NCI-H146 treated with DMSO at 0.1 percent for 48 hours (cell line): ENCODE data around the gene KLHDC3.
"Not testable (repeated sequence)": the region's sequence is repeated elsewhere in the genome, so short reads cannot be mapped to it uniquely, and the experiment has no call there.

ENCODE experiments used
- DNase-seq: peaks from one replicate; lab custom pipeline; 2025; ENCODE audit not compliant: unreplicated experiment; lab: John Stamatoyannopoulos, UW

KLHDC3 gene

GRCh38 chr6:43026365-43026764, 12.3 kb downstream of the KLHDC3 start:
- no peak for DNase-seq

DNA sequence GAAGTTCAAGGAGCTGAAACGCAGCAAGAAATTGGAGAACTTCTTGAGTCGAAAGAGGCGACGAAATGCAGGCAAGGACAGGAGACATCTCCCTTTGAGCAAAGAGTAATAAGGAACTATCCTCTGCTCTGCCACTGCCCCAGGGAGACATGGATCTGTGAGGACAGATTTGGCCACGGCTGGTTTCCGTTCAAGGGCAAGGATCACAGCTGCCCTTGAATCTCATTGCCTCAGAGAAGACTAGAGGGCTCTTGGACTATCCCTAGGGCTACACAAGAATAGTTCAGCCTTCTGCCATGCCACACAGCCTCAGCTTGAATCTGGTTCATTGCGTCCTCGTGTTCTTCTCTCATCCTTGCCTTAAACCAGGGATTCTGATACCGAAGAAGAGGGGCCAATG, 15.1 kb downstream of the KLHDC3 start:
- DNase-seq: no peak

DNA sequence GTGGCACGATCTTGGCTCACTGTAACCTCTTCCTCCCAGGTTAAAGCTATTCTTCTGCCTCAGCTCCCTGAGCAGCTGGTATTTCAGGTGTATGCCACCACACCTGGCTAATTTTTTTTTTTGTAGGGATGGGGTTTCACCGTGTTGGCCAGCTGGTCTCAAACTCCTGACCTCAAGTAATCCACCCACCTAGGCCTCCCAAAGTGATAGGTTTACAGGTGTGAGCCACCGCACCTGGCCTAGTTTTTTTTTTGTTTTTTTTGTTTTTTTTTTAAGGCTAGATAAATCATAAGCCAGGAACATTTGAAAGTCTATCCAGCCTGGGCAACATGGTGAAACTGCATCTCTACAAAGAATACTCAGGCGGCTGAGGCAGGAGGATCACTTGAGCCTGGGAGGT, 18.3 kb downstream of the KLHDC3 start:
- DNase-seq: no peak

DNA sequence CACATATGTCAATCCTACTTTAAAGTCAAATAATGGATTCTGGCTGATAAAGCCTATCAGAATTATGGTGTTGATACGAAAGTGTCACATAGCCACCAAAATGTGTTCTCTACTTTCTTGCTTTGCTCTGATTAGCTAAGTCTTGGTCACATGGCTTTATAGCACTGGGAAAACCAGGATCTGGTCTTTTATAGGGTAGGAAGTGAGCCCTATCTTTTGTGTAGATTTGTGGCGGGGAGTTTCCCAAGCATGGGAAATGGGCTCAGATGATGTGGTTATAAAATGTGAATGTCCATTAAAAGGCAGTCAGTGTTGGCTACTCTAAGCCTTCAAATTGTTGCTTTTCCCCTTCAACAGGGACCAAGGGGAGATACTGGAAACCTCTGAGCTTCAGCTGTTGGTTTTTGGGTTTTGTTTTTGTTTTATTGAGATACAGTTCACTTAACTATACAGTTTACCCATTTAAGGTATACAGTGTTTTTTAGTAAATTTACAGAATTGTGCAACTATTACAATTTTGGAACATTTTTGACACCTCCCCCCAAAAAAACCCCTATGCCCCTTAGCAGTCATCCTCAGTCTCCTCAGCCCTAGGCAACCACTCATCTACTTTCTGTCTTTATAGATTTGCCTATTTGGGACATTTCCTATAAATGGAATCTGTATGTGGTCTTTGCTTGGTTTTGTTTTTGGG, 19.6 kb downstream of the KLHDC3 start:
- no peak for DNase-seq

DNA sequence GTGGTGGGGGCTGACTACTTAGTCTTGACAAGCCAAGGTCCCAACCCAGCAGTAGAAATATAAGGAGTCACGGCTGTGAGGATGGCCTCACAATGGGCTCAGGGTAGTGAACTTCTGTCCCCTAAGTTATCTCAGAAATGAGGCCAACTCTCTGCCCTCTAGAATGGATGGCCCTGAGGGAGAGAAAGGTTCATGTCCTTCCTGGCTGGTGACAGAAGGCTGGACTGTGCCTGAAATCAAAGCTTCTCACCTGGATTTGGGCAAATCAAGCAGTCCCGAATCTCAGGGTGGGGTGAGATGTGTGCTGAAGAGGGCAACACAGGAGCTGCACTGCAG, 20.1 kb downstream of the KLHDC3 start:
- no peak for DNase-seq

- no peak for DNase-seq
Observed at GRCh38 chr6:43035495-43036194, 21.6 kb downstream of the KLHDC3 start.

DNA sequence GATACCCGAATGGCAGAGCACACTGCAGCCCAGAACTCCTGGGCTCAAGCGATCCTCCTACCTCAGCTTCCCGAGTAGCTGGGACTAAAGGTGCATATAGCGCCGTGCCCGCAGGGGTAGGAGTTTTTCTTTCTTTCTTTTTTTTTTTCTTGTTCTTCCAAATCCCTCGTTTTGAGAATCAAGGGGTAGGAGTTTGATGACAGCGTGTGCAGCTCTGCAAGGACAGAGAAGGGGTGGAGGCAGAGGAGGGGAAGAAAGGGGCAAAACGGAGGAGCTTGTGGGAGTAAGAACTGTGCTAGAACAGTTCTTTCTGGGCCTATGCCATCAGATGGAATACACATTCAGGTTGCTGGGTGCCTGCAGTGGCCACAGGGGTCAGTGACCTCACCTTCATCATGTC, 22.7 kb downstream of the KLHDC3 start:
- DNase-seq: no peak

DNA sequence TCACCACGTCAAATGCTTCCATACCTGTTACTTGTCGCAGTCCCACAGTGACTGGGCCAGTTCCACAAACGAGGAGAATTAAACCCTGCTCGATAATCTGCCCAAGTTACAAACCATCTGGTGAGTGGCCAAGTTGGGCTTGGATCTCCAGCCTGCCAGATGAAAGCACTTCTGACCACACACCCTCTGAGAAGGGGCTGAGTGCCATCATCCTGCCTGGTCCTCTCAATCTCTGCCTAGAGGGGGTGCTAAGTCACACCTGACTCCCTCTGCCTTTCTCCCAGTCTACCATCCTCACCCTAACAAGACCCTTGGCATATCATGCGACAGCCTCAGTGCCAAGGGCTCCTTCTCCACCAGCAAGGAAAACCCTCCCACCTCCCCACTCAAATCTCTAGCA, 23.1 kb downstream of the KLHDC3 start:
- DNase-seq: no peak

- no peak for DNase-seq
Observed at GRCh38 chr6:43037706-43038105, 23.7 kb downstream of the KLHDC3 start.

GRCh38 chr6:43038727-43039126, 24.7 kb downstream of the KLHDC3 start:
- DNase-seq: no peak

- DNase-seq: no peak
Observed at GRCh38 chr6:43040542-43041257, 26.7 kb downstream of the KLHDC3 start.

DNA sequence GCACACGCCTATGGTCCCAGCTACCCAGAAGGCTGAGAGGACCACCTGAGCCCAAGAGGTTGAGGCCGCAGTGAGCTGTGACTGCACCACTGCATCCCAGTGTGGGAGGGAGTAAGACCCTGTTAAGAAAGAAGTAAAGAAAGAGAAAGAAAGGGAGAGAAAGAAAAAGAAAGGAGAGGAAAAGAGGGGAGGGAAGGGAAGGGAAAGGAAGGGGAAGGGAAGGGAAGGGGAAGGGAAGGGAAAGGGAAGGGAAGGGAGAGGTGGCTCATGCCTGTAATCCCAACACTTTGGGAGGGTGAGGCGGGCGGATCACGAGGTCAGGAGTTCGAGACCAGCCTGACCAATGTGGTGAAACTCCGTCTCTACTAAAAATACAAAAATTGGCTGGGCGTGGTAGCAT, 27.4 kb downstream of the KLHDC3 start:
- DNase-seq: not testable (repeated sequence)

GRCh38 chr6:43043310-43043709, 29.3 kb downstream of the KLHDC3 start:
- DNase-seq: no peak

DNA sequence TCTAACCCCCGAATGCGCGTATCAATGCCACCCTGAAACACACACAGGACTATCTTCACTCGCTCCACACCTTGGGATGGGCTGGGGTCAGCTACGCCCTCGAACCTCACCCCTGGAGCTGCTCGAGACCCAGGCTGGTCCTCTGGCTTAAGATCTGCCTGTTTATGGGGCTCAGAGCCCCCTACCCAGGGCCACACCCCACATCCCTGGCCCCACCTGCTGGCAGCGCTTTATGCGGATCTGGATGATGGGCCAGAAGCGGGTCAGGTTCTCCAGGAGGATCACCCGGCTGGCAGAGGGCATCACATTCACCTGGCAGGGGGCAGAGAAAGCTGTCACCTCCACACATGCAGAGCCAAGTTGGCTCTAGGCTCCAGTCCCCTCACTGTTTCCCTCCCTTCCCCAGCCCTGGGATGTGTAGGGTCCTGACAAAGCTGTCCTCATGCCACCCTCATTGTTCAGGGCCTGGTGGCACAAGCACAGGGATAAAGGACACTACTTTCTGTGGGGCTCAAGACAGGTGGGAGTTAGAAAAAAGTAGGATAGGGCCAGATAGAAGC, 31.4 kb downstream of the KLHDC3 start:
- no peak for DNase-seq

GRCh38 chr6:43047998-43048397, 33.9 kb downstream of the KLHDC3 start:
- no peak for DNase-seq

- DNase-seq: no peak
Observed at GRCh38 chr6:43050981-43051380, 36.9 kb downstream of the KLHDC3 start.

- DNase-seq: no peak
Observed at GRCh38 chr6:43052225-43052841, 38.3 kb downstream of the KLHDC3 start.

- no peak for DNase-seq
Observed at GRCh38 chr6:43052842-43053544, 38.9 kb downstream of the KLHDC3 start.

- peak; percentile 97 for DNase-seq
Observed at GRCh38 chr6:43053545-43054205, 39.6 kb downstream of the KLHDC3 start, which contains the start of gene CUL7. Gene CUL7 (minus strand): TSS chr6:43053851. CDS start chr6:43052788, 1,063 bp downstream.

DNA sequence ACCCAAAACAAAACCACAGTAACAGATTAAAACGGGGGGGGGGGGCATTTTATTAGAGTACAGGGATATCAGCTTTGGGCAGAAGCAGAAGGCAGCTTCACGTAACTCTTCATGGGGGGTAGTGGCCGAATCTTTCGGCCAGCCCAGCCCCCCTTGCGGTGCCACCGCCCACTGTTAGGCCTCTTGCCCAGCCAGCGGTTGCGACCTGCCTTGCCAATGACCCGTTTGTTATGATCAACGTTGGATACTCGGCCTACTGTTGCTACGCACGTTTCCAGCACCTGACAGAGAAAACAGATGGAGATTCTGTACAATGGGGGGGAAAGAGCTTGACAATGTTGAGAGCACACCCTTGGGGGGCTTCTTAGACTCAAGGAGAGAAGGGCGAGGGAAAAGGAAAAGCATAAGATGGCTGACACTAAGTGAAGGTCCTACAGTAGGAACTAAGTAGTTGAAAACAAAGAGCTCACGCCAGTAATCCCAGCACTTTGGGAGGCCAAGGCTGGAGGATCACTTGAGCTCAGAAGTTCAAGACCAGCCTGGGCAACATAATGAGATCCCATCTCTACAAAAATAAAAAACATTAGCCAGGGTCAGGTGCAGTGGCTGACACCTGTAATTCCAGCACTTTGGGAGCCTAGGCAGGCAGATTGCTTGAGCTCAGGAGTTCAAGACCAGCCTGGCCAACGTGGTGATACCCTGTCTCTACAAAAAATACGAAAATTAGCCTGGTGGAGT, 40.3 kb downstream of the KLHDC3 start:
- DNase-seq: no peak
